CMK (cell line): ENCODE results near the gene RPS26.
A peak's percentile ranks its signal among the peaks of the same experiment; 100 is the strongest.

Source experiments
- DNase-seq: peaks from one replicate; pipeline ENCODE4 v3.0.0-alpha.2; 2010; ENCODE audit warnings: low read depth

The RPS26 gene

DNA sequence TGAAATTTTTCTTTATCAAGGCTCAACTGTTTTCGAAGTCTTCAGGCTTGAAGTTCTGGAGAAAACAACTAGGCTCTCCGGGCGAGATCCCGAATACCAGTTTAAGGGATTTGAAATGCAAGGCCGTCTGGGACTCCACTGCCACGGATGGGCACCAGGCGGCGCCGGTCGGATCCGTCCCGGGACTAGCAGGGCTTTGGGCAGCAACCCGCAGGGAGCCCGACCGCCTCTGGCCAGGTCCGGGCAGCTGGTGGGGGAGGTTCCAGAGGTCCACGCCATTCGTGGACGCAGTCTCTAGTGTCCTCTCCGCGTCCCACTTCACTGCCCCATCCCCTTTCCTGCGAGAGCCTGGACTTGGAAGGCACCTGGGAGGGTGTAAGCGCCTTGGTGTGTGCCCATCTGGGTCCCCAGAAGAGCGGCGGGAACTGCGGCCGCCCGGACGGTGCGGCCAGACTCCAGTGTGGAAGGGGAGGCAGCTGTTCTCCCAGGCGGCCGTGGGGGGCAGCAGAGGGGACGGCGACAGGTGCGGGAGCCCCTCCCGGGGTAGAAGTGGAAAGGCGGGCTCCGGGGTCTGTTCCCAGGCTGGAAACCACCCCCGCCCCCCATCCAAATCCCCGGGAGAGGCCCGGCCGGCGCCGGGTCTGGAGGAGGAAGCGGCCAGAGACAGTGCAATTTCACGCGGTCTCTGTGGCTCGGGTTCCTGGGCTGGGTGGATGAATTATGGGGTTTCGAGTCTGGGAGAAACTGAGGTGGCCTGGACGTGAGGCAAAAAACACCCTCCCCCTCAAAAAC lies 37.4 kb downstream of the RPS26 start:
- DNase-seq, result peak; percentile 36

DNA sequence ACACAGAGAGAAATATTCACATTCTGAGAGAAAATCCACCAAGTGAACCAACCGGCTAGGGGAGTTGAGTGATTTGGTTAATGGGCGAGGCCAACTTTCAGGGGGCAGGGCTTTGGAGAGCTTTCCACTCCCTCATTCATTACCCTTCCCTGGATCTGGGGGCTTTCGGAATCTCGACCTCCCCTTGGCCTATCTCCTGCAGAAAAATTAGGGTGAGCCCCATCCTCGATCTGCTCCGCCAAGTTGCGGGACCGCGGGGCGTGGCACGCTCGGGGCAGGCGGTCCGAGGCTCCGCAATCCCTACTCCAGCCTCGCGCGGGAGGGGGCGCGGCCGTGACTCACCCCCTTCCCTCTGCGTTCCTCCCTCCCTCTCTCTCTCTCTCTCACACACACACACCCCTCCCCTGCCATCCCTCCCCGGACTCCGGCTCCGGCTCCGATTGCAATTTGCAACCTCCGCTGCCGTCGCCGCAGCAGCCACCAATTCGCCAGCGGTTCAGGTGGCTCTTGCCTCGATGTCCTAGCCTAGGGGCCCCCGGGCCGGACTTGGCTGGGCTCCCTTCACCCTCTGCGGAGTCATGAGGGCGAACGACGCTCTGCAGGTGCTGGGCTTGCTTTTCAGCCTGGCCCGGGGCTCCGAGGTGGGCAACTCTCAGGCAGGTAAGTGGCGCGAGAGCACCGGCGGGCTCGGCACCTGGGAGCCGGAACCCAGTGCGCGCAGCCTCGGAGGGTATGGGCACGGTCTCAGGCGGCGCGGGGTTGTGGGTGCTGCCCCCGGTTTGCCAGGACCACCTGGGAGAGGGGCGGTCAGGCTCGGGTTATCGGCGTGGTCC lies 38.2 kb downstream of the RPS26 start, which contains the start of gene ERBB3:
ERBB3 (plus strand) TSS at position 443 of the 833 bp plus-strand sequence; CDS start at position 579, 136 bp downstream.
- DNase-seq, result no peak

DNA sequence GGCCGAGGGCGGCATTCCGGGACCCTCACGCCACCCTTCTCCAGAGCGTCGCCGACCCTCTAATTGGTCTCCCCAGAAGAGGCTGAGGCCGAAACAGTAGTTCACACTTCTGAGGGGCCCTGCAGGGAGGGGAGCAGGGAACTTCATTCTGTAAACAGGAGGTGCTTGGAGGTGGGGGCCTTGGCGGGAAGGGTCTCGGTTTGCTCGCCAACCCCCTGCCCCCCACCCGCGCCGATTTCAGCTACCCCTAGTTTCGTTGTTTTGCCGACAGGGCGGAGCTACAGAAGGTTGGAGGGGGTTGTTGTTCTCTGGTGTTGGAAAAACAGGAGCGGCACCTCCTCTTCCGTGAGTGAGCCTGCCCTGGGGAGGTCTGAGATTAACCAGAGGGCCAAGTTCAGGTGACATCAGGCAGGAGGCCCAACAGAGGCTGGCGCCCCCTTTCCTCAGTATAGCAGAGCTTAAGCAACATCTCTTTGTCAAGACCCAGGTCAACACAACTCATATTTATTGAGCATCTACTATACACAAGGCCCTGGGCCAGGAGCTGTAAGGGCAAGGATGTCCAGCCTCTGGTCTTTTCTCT lies 38.9 kb downstream of the RPS26 start:
- no peak for DNase-seq

DNA sequence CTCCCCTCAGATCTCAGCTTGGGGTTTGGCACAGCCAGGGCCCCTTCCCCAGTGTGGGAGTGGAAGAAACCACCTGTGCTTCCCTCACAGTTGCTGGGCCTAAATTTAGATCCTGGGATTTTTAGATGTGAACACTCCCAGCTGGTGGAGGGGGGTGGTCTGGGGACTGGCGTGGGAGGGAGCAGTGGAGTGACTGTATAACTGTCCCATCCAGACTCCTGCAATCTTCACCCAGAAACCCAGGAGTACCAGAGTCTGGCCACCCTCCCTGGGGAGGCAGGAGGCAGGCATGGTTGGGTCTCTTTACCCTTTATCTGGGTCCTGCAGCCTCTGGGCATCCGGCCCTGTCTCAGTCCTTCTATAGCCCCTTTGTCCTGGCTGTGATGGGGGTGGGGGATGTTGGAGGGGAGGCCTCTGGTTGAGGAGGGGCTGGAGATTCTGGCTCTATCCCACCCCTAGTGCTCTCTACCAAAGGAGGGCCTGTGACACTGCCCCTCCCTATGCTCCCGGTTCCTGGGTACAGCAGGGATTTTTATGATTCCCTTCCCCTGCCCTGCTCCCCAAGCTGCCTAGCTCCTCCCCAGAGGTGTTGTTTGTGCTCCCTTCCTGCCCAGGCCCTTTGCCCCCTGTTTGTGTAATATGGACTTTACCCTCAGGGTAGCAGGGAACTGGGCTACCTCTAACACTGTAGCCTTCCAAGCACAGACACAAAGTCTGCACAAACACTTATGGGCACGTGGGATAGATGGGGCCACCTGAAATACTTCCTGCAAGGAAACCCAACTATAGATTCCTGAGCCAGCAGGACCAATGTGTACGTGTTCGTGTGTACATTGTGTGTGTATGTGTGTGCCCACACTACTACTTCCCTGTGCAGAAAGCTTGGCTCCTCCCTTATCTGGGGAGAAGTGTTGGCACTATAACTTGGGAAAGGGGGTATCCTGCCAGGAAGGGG lies 40.0 kb downstream of the RPS26 start:
- no peak for DNase-seq

DNA sequence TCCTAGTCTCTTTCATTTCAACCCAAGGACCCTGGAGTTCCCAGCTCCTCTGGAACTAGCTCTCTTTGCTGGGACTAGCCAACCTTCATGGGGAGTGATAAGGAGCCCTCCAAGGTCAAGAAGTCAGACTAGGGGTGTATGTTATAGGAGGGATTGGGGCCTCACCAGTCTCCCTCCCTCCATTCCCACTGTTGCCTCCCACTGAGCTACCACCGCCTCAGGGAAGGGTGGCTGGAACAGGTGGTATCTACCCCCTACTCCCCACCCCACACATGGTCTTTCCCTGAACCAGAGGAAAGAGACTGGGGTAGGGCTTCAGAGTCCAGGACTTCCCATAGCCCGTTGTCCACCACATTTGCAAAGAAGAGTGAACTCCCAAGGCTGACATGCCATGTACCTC lies 40.7 kb downstream of the RPS26 start:
- no peak for DNase-seq

DNA sequence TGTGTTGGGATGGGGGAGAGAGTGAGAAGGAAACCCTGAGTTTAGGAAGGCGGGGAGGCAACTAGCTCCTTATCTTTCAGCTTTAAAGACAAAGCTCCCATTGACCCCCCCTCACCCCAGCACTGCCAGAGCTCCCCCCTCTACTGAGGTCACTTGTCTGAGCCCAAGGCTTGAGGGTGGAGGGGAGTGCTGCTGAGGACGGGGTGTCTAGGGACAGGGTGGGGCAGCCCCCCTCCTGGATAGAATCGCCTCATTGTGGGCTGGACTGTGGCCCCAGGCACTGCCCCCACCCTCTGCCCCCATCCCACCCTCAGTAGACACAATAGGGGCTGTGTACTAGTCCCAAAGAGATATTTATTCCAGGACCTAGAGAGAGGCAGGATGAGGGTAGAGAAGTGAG lies 41.2 kb downstream of the RPS26 start:
- DNase-seq, result no peak

DNA sequence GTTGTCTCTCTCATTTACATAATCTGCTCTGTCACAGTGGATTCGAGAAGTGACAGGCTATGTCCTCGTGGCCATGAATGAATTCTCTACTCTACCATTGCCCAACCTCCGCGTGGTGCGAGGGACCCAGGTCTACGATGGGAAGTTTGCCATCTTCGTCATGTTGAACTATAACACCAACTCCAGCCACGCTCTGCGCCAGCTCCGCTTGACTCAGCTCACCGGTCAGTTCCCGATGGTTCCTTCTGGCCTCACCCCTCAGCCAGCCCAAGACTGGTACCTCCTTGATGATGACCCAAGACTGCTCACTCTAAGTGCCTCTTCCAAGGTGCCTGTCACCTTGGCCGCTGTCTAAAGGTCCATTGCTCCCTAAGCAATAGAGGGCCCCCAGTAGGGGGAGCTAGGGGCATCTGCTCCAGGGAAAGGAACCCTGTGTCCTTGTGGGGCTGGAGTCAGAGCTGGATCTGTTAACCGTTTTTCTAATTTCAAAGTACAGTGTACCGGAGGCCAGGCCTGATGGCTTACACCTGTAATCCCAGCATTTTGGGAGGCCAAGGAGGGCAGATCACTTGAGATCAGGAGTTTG lies 43.3 kb downstream of the RPS26 start:
- no peak for DNase-seq

DNA sequence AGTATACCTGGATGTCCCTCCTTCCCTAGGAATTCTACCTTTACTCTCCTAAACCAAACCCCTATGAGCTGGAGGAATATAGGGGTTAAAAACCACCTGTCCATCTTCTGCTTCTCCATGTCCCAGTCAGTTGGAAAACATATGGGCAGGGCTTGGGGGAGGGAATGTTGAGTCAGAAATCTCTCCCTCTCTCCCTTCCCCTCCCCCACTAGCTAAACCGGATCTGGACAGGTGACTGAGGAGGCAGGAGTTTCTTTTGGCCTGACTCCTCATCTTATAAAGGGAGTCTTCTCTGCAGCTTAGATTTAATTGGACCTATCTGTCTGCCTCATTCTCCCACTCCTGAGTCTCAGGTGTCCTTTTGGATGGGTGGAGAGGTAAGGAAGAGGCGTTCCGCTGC lies 44.4 kb downstream of the RPS26 start:
- DNase-seq, result no peak

DNA sequence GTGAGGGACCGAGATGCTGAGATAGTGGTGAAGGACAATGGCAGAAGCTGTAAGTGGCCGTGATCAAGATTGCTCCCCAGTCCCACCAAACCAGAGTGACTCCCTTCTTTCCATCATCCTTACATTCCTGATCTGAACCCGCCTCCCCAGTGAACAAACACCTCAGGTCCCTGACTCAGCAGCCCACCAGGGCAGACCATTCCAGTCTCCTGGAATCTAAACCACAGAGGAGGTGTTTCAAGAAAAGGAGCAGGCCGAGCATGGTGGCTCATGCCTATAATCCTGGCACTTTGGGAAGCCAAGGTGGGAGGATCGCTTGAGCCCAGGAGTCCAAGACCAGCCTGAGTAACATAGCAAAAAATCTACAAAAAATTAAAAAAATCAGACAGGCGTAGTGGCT lies 44.9 kb downstream of the RPS26 start:
- no peak for DNase-seq

DNA sequence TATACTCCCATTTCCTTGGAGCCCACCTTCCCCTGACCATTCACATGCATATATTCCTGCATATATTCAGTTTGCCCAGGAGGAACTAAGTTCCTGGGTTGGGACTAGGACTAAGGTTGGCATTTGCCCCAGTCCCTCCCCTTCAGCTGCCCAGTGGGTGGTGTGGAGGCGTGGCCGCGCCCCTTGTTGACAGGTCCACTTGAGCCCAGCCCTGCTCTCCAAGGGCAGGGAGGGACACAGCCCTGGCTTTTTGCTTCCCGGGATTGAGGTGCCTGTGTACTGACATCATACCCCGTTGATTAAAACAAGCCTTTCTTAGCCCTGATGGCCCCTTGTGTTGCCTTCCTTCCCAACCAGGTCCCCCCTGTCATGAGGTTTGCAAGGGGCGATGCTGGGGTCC lies 45.5 kb downstream of the RPS26 start:
- no peak for DNase-seq
